Body of pancreas (tissue), 4 donors: ENCODE data around the gene PCSK9.
"Not testable (repeated sequence)": the region's sequence is repeated elsewhere in the genome, so short reads cannot be mapped to it uniquely, and the experiment has no call there.

Source experiments
- POLR2A ChIP-seq, 3 donors: fragments of 450-650 bp; IDR thresholded peaks; one replicate each; pipeline ENCODE4 v1.6.1; 2016; ENCODE audit warnings: antibody characterized with exemption in 3 of 3, mild to moderate bottlenecking in 2 of 3
- TF ChIP-seq, protein P1 (sequence below), 7 experiments: fragments of 450-650 bp in 4 of 7; fragments of 200-600 bp in 3 of 7; sonication (generic) in 3 of 7; IDR thresholded peaks; one replicate each; pipeline ENCODE4 v1.5.1; 2016 to 2019; ENCODE audit warnings: antibody characterized with exemption in 7 of 7

- TF ChIP-seq, protein P1, sequence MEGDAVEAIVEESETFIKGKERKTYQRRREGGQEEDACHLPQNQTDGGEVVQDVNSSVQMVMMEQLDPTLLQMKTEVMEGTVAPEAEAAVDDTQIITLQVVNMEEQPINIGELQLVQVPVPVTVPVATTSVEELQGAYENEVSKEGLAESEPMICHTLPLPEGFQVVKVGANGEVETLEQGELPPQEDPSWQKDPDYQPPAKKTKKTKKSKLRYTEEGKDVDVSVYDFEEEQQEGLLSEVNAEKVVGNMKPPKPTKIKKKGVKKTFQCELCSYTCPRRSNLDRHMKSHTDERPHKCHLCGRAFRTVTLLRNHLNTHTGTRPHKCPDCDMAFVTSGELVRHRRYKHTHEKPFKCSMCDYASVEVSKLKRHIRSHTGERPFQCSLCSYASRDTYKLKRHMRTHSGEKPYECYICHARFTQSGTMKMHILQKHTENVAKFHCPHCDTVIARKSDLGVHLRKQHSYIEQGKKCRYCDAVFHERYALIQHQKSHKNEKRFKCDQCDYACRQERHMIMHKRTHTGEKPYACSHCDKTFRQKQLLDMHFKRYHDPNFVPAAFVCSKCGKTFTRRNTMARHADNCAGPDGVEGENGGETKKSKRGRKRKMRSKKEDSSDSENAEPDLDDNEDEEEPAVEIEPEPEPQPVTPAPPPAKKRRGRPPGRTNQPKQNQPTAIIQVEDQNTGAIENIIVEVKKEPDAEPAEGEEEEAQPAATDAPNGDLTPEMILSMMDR (IDR thresholded peaks at IDR 0.05) = not testable (repeated sequence)
- TF ChIP-seq POLR2A (IDR thresholded peaks at IDR 0.05) = not testable (repeated sequence)
These were observed 12.7 kb upstream of the PCSK9 start for GRCh38 chr1:55026682-55027081.
